ENCODE results near the gene OR2A12. TPM values are rescaled to one million over a fixed set of nuclear protein-coding genes. Genes with fewer than 3 reads are reported as not detected.
"Not testable (repeated sequence)": the region's sequence is repeated elsewhere in the genome, so short reads cannot be mapped to it uniquely, and the experiment has no call there.

OR2A12 gene
- total RNA-seq, 4 donors from 2014 or later = not detected

- no peak overlapping the region for H3K4me3 ChIP-seq (replicated peaks in 1 of 3)
- H3K36me3 ChIP-seq = no peaks in the 10 kb centered on the region
- no peak overlapping the region for H3K27ac ChIP-seq
- intact Hi-C loops (cut with DNase I) = no loop called here
- no peaks in the 10 kb centered on the region for H3K27me3 ChIP-seq
- TF ChIP-seq POLR2A (IDR thresholded peaks at IDR 0.05) (no peak), CTCF (IDR thresholded peaks at IDR 0.05) (no peak)
- no peaks in the 10 kb centered on the region for H3K4me1 ChIP-seq
- no peaks in the 10 kb centered on the region for H3K9me3 ChIP-seq
- DNase-seq = no peak
- 61 to 82% methylated on average over 2 of the region's 2 CpGs for WGBS, 2 donors
Observed at GRCh38 chr7:144049491-144049890, 36.6 kb upstream of the OR2A12 start.

GRCh38 chr7:144050093-144050492 is 36.0 kb upstream of the OR2A12 start:
- Histone ChIP-seq H3K27me3 (no peaks in the 10 kb centered on the region), H3K4me3 (replicated peaks in 1 of 3) (no peak overlapping the region), H3K4me1 (no peaks in the 10 kb centered on the region), H3K36me3 (no peaks in the 10 kb centered on the region), H3K9me3 (no peaks in the 10 kb centered on the region), H3K27ac (no peak overlapping the region)
- DNase-seq = no peak
- intact Hi-C loops (cut with DNase I) = no loop called here
- 70 to 77% methylated on average over 3 of the region's 3 CpGs for WGBS, 2 donors
- TF ChIP-seq POLR2A (IDR thresholded peaks at IDR 0.05) = no peak
- no peak for TF ChIP-seq CTCF (IDR thresholded peaks at IDR 0.05)

DNA sequence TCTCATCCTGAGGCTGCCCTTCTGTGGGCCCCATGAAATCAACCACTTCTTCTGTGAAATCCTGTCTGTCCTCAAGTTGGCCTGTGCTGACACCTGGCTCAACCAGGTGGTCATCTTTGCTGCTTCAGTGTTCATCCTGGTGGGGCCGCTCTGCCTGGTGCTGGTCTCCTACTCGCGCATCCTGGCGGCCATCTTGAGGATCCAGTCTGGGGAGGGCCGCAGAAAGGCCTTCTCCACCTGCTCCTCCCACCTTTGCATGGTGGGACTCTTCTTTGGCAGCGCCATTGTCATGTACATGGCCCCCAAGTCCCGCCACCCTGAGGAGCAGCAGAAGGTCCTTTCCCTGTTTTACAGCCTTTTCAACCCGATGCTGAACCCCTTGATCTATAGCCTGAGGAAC is 35.2 kb upstream of the OR2A12 start:
- H3K27ac ChIP-seq; H3K4me1 ChIP-seq; H3K36me3 ChIP-seq; H3K9me3 ChIP-seq; DNase-seq; H3K27me3 ChIP-seq; intact Hi-C loops (cut with DNase I); H3K4me3 ChIP-seq (replicated peaks in 1 of 3): not testable (repeated sequence)
- 94 to 97% methylated on average over 8 of the region's 8 CpGs for WGBS, 2 donors

DNA sequence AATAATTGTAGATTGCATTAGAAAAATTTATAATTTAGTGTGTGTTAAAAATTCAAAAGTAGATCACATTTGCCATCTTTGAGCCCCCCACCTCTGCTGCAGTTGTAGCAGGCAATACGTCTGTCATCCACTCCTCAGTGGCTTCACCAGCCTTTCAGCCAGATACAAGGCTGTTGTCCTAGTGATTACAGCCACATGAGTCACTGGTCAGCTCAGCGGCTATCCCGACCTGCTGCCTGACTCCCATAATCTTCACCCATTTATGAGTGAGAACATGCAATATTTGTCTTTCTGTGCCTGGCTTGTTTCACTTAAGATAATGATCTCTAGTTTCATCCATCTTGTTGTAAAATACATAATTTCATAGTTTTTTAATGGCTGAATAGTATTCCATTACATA is 28.1 kb upstream of the OR2A12 start:
- Histone ChIP-seq H3K9me3 (no peaks in the 10 kb centered on the region), H3K36me3 (no peaks in the 10 kb centered on the region), H3K4me3 (replicated peaks in 1 of 3) (no peak overlapping the region), H3K4me1 (no peaks in the 10 kb centered on the region), H3K27ac (no peak overlapping the region), H3K27me3 (no peaks in the 10 kb centered on the region)
- DNase-seq = no peak
- intact Hi-C loops (cut with DNase I) = no loop called here
- WGBS, 2 donors = 92 to 93% methylated on average over 3 of the region's 3 CpGs
- TF ChIP-seq CTCF (IDR thresholded peaks at IDR 0.05) (no peak), POLR2A (IDR thresholded peaks at IDR 0.05) (no peak)

- Histone ChIP-seq H3K27ac (no peak overlapping the region), H3K36me3 (no peaks in the 10 kb centered on the region), H3K9me3 (no peaks in the 10 kb centered on the region), H3K27me3 (no peaks in the 10 kb centered on the region), H3K4me3 (replicated peaks in 1 of 3) (no peak overlapping the region), H3K4me1 (no peaks in the 10 kb centered on the region)
- TF ChIP-seq CTCF (IDR thresholded peaks at IDR 0.05) (peak in 1 of 6 experiments; percentile 6), POLR2A (IDR thresholded peaks at IDR 0.05) (no peak)
- no peak for DNase-seq
- WGBS, 2 donors = 40 to 43% methylated on average over 3 of the region's 3 CpGs
- intact Hi-C loops (cut with DNase I) = no loop called here
Observed at GRCh38 chr7:144063710-144064109, 22.4 kb upstream of the OR2A12 start.

DNA sequence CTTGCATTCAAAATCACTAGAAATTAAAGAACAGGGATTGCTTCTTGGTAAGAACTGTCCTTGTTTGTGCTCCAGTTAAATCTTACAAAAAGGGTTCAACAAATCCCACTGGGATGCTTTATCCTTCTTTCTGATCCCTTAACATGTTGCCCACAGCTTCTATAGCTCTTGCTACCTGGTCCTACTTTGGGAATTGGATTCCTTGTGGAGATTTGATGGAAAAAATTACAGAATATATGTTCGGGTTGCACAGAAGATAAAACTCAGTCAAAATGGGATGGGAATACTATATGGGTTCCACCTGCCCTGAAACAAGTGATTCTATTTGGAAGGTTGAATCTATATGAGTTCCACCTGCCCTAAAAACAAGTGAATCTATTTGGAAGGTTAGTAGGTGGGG is 16.6 kb upstream of the OR2A12 start, which contains the start of gene OR2A25:
Gene OR2A25 (plus strand): TSS at position 301 of the 400 bp plus-strand sequence. CDS start 4,409 bp downstream, outside the sequence.
- Histone ChIP-seq H3K27me3 (no peaks in the 10 kb centered on the region), H3K27ac (no peak within 1 kb of the TSS), H3K4me1 (no peaks in the 10 kb centered on the region), H3K4me3 (replicated peaks in 1 of 3) (no peak within 1 kb of the TSS), H3K9me3 (no peaks in the 10 kb centered on the region), H3K36me3 (no peaks in the 10 kb centered on the region)
- no peak for TF ChIP-seq POLR2A (IDR thresholded peaks at IDR 0.05)
- 83 to 87% methylated on average over 1 of the region's 1 CpG for WGBS, 2 donors
- no peak for DNase-seq
- intact Hi-C loops (cut with DNase I) = no loop called here
